Activated T-cell treated with anti-CD3 and anti-CD28 coated beads, Interleukin-2, amount 50 U/mL, for 1 hour (primary cell): Measurements from ENCODE around the gene DYNLL1.
"Not testable (repeated sequence)": the region's sequence is repeated elsewhere in the genome, so short reads cannot be mapped to it uniquely, and the experiment has no call there.

ENCODE experiments used
- DNase-seq: peaks from one replicate; pipeline ENCODE4 v3.0.0-alpha.2; 2020

The DYNLL1 gene

DNA sequence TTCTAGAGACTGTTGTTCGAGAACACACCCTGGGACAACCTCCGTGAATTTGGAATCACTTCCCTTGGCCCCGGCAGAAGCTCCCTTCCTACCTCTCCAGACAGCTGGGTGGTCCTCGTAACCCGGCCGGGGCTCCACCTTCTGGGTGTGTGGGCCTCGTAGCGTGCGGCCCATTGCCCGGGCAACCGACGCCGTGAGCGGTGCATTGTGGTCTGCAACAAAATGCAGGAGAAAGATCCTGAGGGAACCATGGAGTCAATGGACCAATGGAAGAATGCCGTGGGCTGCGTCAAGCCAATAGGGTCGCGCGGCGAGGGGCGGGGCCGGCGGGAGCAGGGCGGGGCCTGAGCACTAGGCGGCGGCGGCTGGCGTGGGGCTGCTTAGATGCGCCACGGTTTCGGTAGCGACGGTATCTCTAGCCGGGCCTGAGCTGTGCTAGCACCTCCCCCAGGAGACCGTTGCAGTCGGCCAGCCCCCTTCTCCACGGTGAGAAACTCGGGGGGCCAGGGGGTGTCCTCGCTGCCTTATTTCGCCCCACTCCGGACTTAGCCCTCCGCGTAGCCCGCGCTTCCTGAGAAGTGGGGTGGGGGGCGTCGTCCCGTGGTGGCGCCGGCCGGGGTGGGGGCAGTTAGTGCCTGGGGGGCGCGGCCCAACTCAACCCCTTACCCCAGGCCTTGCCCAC lies at the start of gene DYNLL1:
TSS of gene DYNLL1 (plus strand) at position 383 of the 682 bp plus-strand sequence. CDS start 309 bp downstream, outside the sequence.
- DNase-seq, result peak; percentile 99

DNA sequence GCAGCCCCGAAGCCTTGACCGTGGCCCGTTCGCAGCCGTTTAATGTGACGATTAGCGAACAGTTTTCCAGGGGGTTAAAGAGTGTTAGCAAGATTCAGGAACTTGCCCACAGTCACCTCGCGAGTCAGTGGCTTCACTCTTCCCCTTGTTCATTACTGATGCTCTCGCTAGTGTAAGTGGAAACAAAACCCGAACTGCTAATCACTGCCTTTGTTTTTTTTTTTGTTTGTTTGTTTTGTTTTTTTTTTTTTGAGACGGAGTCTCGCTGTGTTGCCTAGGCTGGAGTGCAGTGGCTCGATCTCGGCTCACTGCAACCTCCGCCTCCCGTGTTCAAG lies 49.1 kb upstream of the DYNLL1 start:
- not testable (repeated sequence) for DNase-seq

DNA sequence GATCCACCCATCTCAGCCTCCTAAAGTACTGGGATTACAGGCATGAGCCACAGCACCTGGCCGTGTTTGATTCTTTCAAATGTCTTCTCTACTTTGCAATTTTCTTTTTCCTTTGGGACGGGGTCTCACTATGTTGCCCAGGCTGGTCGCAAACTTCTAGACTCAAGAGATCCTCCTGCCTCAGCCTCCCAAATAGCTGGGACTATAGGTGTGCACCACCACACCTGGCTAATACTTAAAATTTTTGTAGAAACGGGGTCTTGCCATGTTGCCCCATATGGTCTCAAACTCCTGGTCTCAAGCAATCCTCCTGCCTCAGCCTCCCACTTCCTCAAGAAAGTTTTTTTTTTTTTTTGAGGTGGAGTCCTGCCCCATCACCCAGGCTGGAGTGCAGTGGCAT lies 47.9 kb upstream of the DYNLL1 start:
- no peak for DNase-seq

DNA sequence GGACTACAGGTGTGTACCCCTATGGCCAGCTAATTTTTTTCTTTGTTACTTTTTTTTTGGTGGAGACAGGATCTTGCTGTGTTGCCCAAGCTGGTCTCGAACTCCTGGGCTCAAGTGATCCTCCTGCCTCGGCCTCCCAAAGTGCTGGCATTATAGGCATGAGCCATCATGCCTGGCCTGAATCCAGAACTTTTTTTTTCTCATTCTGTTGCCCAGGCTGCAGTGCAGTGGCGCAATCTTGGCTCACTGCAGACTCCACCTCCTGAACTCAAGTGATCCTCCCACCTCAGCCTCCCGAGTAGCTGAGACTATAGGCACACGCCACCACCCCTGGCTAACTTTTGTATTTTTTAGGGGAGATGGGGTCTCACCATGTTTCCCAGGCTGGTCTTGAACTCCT lies 43.4 kb upstream of the DYNLL1 start:
- not testable (repeated sequence) for DNase-seq

DNA sequence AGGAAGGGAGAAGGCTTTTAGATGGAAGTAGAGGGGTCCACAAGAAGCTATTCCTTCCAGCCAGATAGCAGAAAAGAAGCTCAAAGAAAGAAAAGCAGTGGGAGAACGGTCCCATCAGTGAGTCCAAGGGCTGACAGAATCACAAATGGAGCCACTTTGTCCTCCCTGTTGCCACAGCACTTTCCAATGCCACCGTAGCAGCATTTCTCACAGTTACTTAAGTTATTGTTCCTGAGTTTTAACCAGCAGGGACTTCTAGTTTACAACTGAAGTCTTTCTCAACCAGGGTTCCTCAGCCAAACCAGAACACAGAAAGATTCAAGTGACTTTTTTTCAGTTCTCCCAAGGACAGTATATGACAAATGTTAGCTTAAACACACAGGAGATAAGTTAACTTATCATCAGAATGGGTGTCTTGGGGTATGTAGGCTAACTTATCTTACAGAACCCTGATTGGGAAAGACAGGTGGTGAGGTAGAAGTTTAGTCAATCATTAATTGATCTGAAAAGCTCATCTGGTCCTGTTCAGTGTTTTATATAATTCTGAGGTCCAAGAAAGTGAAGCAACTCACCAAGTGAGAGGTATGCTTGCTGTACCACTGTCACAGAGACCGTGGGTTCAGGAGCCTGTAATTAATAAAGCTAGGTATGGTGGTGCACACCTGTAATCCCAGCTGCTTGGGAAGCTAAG lies 42.7 kb upstream of the DYNLL1 start:
- DNase-seq, result no peak

DNA sequence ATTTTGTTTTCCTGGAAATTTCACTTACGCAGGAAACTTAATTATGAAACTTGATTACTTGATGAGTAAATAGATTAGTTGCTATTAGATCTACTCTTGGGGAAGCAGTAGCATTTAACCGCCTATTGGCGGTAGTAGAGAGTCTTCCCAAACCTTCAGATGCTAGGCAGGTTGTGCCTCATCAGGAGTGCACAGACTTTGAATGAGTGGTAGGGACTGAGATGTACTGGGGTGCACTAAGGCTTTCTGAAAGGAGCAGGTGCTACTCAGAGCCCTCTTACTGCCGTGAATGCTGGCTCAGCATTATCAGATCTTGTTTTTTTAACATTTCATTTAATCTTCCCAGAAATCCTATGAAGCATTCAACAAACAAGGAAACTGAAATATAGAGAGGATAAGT lies 41.9 kb upstream of the DYNLL1 start:
- DNase-seq, result peak; percentile 16

DNA sequence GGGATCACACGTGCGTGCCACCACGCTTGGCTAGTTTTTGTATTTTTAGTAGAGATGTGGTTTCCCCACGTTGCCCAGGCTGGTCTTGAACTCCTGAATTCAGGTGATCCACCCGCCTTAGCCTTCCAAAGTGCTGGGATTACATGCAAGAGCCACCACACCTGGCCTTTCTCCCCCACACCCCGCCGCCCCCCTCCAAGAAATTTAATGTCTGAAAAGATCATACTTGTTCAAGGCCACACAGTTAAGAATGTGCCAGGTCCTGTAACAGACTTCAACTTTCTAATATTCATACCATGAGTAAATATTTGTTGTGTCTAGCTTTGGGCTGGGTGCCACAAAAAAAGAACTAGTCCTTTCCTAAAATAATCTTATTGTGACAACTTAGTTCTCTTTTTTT lies 40.6 kb upstream of the DYNLL1 start:
- DNase-seq, result no peak

DNA sequence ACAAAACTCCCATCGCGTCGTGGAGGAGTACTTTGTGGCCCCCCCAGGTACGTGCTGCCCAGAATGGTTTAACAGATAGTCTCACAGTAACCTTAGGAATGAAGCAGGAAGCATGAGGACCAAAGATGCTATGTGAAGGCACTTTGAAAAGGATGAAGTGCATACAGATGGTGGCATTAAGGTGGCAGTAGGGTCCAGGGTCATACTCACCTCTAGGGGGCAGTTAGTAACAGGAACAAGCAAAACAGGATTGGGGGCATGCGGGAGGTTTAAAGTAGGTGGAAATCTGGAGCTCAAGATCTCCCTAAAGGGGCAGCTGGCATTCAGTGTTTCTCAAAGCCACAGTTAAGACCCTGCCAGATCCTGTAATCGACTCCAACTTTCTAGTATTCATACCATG lies 38.8 kb upstream of the DYNLL1 start:
- peak; percentile 14 for DNase-seq

DNA sequence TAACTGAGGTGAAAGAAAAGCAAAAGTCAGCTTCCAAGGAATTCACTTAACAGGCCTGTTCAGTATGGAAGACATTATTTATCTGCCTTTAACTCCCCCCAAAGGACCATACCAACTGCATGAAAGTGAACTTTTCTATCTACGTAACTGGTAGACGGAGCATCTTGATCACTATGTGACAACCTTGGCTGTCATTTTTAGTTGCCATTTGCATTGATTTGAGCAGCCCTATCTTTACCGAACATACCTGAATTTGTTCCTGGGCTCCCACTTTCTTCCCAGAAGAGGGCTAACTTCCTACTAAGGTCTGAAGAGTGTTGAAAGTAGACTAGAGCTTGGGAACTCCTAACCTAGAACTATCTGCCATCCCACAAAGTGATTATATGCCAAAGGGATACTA lies 35.8 kb upstream of the DYNLL1 start:
- no peak for DNase-seq

DNA sequence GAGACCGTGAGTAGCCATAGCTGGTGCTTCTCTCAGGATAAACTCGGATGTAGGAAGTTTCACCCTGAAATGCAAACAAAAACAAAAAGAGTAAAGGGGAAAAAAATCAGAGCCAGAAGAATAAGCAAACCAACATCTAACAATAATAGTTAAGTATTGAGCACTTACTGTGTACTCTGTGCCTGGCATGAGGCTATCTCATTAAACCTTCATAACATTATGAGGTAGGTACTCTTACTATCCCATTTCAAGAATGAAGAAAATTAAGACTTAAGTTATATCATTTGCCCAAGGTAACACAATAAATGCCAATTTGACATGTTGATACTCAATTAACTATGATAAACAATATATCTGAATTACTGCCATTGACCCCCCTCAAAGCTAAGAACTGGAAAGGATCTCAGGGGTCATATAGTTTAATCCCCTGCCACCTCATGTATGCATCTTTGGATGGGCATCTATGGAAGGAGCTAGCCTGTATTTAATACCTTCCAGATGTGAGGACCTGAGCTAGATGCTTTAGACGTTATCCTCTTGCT lies 33.7 kb upstream of the DYNLL1 start:
- no peak for DNase-seq

DNA sequence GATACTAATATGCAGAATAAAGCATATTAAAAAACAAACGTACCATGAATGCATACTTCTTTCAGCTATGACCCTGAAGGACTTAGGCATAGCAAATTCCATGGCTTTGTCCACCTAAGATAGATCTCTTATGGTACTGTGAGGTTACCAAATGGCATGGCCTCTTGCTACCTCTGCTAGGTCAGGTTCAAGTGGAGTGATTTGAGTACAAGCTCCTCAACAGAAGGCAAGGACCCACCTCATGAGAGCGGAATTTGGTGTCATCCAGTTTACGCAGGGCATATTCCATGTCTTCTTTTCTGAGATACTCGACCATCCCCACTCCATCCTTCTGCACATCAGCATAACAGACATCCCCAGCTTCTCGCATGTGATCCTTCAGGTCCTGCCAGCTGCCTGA lies 32.2 kb upstream of the DYNLL1 start:
- no peak for DNase-seq

DNA sequence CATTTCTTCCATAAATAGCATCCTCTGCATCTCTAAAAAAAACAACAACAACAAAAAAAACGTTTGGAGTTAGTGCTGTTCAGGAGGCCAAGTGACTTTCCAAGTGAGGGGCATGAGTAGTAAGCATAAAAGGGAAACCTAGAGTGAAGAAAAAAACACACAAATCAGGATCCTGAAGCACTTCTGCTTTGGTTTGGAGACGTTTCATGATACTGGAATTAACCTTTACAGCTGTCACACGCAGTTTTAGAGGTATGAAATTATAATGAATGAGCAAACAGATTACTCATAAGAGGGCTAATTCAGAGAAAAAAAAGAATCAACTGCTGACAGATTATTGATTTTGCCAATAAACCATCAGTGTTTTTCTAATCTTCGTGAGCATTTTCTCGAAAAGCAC lies 30.2 kb upstream of the DYNLL1 start:
- DNase-seq, result no peak

DNA sequence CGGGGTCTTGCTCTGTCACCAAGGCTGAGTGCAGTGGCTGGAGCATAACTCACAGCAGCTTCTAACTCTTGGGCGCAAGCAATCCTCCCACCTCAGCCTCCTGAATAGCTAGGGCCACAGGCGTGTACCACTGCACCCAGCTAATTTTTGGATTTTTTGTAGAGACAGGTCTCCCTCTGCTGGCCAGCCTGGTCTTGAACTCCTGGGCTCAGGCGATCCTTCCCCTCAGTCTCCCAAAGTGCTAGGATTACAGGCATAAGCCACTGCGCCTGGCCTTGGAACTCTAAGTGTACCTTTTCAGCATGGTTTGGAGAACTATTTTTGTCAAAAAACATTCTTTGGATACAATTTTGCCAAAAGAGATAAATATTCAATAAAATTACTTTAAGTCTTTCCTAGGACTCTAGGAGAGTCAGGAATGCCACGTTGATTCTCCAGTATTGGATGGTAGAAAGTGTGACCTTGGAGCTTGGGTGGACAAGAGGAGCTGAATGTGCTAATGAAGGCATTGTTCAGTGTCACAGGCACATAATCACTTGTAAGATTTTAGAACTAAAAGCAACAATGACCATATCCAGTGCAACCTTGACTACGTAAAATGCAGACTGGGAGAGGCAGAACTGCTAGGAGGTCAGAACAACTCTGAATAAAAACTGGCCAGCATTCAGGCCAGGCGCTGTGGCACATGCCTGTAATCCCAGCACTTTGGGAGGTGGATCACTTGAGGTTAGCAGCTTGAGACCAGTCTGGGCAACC lies 29.2 kb upstream of the DYNLL1 start:
- DNase-seq, result peak; percentile 53

DNA sequence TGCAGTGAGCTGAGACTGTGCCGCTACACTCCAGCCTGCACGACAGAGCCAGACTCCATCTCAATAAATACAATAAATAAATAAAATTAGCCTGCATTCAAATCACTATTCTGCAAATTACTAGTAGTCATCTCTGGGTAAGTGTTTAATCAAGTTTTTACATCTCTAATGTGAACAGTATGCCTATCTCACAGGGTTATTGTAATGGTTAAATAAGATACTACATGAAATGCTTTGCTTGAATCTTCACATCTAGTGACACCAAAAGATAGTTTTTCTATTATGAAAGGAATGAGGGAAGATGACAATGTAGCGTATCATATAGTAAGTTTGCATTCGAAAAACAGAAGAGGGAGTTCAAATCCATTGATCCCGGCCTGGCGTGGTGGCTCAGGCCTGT lies 28.5 kb upstream of the DYNLL1 start:
- no peak for DNase-seq

DNA sequence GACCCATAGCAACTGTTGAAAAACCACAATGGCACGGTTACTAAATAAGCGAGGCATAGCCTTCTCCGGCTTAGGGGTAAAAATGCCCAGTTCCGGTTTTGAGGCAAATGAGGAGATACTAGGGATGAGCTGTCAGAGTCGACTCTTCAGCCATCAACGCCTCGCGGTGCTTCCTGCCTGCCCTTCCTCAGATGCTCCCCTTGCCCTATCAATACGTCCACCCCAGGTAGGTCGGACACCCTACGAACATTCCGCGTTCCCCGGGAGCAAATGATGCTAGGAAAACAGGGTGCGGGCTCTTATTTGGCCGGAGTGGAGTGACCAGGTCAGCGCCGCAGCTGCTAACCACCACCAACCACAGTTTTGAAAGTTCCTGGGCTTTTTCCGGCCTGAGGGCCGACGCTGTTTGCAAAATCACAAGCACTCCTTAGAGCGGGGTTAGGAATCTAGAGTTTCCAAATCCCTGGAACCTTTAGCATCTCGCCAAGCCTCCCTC lies 27.5 kb upstream of the DYNLL1 start:
- peak; percentile 27 for DNase-seq

DNA sequence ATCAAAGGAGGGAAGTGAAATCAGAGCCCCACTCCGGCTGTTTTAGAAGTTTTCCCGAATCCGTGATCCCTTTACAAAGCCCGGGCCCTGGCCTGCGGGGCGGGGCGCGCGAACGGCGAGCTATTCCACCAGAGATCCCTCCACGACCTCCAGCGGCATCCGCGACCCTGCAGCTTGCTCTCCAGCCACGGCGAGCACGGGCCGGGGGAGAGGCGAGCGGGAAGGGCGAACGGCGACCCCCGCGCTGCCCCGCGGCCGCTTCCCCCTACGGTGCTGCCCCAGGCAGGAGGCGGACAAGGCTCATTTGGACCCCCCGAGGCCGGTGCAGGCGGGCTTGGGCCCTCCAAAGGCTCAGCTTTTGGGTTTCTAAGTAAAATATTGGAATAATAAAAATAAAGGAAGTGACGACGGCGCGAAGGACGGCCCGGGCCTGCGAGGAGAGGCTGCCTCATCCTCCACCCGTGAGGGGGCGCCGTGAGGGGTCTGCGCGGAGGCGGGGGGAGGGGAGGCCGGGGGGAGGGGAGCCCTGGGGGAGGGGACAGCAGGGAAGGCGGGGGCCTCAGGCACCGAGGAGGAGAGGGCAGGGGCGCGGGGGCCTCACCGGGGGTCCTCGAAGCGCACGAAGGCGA lies 27.0 kb upstream of the DYNLL1 start:
- no peak for DNase-seq

DNA sequence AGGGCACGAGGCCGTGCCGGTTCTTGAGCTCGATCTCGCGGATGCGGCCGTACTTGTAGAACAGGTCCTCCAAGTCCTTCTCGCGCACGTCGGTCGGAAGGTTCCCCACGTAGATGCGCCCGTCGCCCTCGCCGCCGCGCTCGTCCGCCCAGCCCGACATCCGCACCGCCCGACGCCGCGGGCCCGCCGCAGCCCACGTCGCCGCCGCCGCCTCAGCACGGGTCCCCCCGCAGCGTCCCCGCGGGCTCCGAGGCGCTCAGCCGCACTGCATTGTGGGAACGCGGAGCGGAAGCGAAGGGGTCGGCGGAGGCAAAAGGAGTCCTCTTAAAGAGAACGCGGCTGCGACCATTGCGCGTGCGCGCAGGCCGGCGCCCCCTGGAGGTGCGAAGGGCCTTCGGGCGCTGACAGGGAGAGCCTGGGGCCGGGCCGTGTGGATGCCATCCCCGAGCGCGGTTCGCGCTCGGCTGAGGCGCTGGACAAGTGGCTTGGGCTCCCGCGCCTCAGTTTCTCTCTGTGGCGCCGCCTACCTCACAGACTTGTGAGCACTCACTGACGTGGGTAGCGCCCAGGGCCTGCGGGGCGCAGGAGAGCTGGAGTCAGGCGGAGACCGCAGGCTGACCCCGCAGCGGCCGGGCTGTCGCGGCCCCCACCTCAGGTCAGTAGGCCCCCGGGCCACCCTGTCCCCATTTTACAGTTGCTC lies 26.3 kb upstream of the DYNLL1 start, which contains the start of gene SRSF9:
TSS of gene SRSF9 (minus strand) at position 299 of the 700 bp plus-strand sequence. CDS start at position 160, 139 bp downstream.
- DNase-seq, result peak; percentile 97

DNA sequence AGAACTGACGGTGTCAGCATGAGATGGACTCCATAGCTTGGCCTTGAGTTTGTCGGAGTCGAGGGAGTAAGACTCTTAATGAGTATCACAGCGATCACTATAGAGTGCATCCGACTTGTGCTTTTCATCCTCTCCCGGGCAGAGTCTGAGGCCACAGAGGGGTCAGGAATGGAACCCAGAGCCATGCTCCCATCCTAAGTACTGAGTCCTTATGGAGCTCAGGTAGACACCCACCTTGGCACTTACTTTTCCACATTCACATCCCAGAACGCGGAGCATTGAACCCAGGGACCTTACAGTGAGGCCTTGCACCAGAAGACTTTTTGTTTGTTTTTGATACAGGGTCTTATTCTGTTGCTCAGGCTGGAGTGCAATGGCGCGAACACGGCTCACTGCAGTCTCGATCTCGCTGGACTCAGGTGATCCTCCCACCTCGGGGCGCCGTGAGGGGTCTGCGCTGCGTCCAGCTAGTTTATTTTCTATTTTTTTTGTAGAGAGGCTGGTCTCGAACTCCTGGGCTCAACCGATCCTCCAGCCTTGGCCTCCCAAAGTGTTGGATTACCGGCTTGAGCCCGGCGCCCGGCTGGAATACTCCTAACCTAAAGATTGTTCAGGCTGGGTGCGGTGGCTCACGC lies 25.6 kb upstream of the DYNLL1 start:
- no peak for DNase-seq

DNA sequence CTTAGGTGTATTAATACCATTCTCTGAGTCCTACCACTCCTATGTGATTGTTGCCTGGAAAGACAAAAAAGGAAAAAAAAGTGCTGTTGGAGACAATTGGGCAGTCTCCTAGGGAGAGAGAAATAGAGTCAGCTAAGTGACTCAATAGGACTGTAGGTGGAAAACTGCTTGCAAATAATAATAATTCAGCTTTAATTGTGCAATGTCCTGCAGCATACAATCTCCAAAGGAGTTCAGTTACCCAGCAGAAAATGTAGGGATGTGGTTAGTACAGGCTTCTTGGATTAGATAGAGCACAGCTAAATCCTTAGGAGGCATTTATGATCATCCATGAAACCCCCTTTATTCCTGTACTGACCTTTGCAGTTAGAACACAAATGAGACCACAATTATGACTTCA lies 23.4 kb upstream of the DYNLL1 start:
- no peak for DNase-seq

DNA sequence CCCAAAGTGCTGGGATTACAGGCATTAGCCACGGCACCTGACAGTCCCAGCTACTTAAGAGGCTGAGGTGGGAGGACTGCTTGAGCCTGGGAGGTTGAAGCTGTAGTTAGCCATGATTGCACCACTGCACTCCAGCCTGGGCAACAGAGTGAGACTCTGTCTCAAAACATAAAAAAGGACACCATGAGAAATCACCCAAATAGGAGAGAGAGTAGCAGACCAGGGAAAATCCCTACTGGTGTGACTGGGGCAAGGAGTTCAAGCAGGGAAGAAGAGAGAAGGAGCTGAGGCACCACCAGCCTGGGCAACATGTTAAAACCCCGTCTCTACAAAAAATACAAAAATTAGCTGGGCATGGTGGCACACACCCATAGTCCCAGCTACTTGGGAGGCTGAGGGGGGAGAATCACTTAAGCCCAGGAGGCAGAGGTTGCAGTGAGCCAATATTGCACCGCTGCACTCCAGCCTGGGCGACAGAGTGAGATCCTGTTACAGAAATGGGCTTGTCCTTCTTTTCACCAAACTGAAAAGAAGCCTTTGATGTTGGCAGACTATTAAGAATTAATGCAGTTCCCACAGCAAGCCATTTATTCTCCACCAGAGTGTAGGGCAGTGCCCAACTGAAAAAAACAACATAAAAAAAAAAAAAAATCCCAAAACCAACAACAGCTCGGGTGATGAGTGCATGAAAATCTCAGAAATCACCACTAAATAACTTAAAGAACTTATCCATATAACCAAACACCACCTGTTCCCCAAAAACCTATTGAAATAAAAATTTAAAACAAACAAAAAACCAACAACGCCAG lies 21.9 kb upstream of the DYNLL1 start:
- DNase-seq, result no peak

DNA sequence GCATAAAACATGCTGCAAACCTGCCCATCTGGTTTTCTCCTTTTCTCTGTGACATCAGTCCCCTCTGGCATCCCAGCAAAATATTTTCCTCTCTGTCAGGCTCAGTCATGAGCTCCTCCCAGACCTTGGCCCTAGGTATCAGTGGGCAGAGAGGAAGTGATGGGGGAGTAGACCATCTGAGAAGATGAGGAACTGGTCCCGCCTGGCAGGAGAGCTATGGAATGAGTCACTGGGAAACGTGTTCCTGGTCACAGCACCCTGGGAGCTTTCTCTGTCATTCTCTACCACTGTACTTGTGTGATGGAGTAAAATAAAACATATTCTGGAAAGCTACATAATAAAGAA lies 21.3 kb upstream of the DYNLL1 start:
- no peak for DNase-seq
